Measurements from ENCODE around the gene LAMA3. TPM values are rescaled to one million over a fixed set of nuclear protein-coding genes. Genes with fewer than 3 reads are reported as not detected.

The LAMA3 gene
- polyA plus RNA-seq, 1 of the 3 experiments (the other 2 are of a cell fraction): 3.5 TPM

DNA sequence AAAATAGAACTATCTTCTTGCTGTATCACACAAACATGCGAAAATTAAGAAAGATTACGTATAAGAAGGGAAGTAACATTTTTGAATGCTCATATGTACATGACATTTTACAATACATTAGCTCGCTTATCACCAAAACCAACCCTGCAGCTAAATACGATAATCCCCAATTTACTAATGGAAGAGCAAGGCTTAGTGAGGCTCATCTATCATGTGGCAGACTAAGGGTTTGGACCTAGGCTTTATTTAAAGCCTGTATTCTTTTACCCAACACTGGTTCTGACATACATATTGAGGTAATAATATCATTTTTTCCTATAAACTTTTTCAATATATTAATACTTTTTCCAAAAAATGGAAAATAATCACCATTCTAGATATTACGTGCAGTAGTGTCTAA lies 208.5 kb downstream of the LAMA3 start:
- Histone ChIP-seq H3K9me2 (no peaks in the 10 kb centered on the region), H3K27me3 (ENCODE audit: insufficient read depth) (no peaks in the 10 kb centered on the region), H3K36me3 (replicated peaks in 1 of 2; ENCODE audit: control insufficient read depth in 1 of 2, insufficient read depth in 2 of 2, low read length in 1 of 2) (no peaks in the 10 kb centered on the region), H3K9me3 (no peaks in the 10 kb centered on the region), H3K4me1 (ENCODE audit: control insufficient read depth in 1 of 2, insufficient read depth in 2 of 2, low read depth in 1 of 2, low read length in 1 of 2) (no peaks in the 10 kb centered on the region; a peak in 1 of 4 replicates), H3K79me2 (ENCODE audit: insufficient read depth) (no peaks in the 10 kb centered on the region), H4K20me1 (ENCODE audit: insufficient read depth) (no peaks in the 10 kb centered on the region), H2AFZ (ENCODE audit: low read depth) (no peak overlapping the region), H3K27ac (ENCODE audit: low read depth in 2 of 2, low read length in 1 of 2) (no peak overlapping the region), H3K9ac (no peak overlapping the region), H3F3A (replicated peaks; ENCODE audit: insufficient read depth) (peaks cover under 1% of the 10 kb centered on the region), H3K4me3 (ENCODE audit: low read depth in 2 of 2, low read length in 1 of 2) (no peak overlapping the region), H3K4me2 (no peak overlapping the region)
- ChIA-PET CTCF (interaction anchor here (0.6 kb wide), 1 partner anchor 21 kb away, joined by 3 read pairs; no protein-coding TSS in a partner anchor), POLR2A (no interaction called here)
- 77% methylated on average over 5 of the region's 5 CpGs for WGBS (ENCODE audit: low lambda C conversion rate)
- TF ChIP-seq TCF12 (IDR thresholded peaks at IDR 0.05) (no peak), NRF1 (IDR thresholded peaks at IDR 0.05; ENCODE audit: low read depth, low read length) (no peak), GATA2 (CRISPR knock-in tag; IDR thresholded peaks at IDR 0.05) (no peak), EP300 (IDR thresholded peaks at IDR 0.05; ENCODE audit: borderline replicate concordance in 1 of 2, low read depth in 1 of 2, low read length in 1 of 2) (no peak), RCOR1 (IDR thresholded peaks at IDR 0.05; ENCODE audit: low read length) (no peak), TAF1 (IDR thresholded peaks at IDR 0.05; ENCODE audit: borderline replicate concordance, low read depth, low read length) (no peak), SIN3A (IDR thresholded peaks at IDR 0.05; ENCODE audit: borderline replicate concordance, low read depth, low read length) (no peak), FOSL2 (IDR thresholded peaks at IDR 0.05; ENCODE audit: borderline replicate concordance, low read depth) (no peak), MXI1 (IDR thresholded peaks at IDR 0.05; ENCODE audit: low read depth, low read length) (no peak), RFX5 (IDR thresholded peaks at IDR 0.05; ENCODE audit: low read length) (no peak)
- TF ChIP-seq, protein P1, sequence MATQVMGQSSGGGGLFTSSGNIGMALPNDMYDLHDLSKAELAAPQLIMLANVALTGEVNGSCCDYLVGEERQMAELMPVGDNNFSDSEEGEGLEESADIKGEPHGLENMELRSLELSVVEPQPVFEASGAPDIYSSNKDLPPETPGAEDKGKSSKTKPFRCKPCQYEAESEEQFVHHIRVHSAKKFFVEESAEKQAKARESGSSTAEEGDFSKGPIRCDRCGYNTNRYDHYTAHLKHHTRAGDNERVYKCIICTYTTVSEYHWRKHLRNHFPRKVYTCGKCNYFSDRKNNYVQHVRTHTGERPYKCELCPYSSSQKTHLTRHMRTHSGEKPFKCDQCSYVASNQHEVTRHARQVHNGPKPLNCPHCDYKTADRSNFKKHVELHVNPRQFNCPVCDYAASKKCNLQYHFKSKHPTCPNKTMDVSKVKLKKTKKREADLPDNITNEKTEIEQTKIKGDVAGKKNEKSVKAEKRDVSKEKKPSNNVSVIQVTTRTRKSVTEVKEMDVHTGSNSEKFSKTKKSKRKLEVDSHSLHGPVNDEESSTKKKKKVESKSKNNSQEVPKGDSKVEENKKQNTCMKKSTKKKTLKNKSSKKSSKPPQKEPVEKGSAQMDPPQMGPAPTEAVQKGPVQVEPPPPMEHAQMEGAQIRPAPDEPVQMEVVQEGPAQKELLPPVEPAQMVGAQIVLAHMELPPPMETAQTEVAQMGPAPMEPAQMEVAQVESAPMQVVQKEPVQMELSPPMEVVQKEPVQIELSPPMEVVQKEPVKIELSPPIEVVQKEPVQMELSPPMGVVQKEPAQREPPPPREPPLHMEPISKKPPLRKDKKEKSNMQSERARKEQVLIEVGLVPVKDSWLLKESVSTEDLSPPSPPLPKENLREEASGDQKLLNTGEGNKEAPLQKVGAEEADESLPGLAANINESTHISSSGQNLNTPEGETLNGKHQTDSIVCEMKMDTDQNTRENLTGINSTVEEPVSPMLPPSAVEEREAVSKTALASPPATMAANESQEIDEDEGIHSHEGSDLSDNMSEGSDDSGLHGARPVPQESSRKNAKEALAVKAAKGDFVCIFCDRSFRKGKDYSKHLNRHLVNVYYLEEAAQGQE (IDR thresholded peaks at IDR 0.05; ENCODE audit: low read depth, low read length): no peak
- TF ChIP-seq, protein P2, sequence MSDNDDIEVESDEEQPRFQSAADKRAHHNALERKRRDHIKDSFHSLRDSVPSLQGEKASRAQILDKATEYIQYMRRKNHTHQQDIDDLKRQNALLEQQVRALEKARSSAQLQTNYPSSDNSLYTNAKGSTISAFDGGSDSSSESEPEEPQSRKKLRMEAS (IDR thresholded peaks at IDR 0.05; ENCODE audit: low read depth): no peak
- no peak for DNase-seq

DNA sequence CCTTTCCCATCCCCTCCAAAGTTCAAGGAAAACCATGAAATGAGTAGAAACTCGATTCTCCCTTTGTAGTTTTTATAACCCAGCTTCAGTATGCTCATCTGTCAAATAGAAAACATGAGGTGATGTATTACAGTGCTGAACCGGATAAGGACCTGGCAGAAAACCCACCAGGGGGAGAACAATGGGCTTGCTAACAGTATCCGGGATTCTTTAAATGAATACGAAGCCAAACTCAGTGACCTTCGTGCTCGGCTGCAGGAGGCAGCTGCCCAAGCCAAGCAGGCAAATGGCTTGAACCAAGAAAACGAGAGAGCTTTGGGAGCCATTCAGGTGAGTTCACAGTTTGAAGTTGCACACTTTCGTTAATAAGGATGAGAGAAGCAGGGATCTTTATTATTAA lies 211.7 kb downstream of the LAMA3 start:
- Histone ChIP-seq H3K4me1 (ENCODE audit: control insufficient read depth in 1 of 2, insufficient read depth in 2 of 2, low read depth in 1 of 2, low read length in 1 of 2) (no peaks in the 10 kb centered on the region; a peak in 1 of 4 replicates), H3K9me2 (no peaks in the 10 kb centered on the region), H3K27ac (ENCODE audit: low read depth in 2 of 2, low read length in 1 of 2) (no peak overlapping the region), H3K4me3 (ENCODE audit: low read depth in 2 of 2, low read length in 1 of 2) (no peak overlapping the region), H3K9ac (no peak overlapping the region), H3K36me3 (replicated peaks in 1 of 2; ENCODE audit: control insufficient read depth in 1 of 2, insufficient read depth in 2 of 2, low read length in 1 of 2) (no peaks in the 10 kb centered on the region), H4K20me1 (ENCODE audit: insufficient read depth) (no peaks in the 10 kb centered on the region), H3K4me2 (no peak overlapping the region), H3K79me2 (ENCODE audit: insufficient read depth) (no peaks in the 10 kb centered on the region), H2AFZ (ENCODE audit: low read depth) (no peak overlapping the region), H3F3A (replicated peaks; ENCODE audit: insufficient read depth) (peaks cover 3% of the 10 kb centered on the region), H3K27me3 (ENCODE audit: insufficient read depth) (no peaks in the 10 kb centered on the region), H3K9me3 (no peaks in the 10 kb centered on the region)
- 90% methylated on average over 8 of the region's 8 CpGs for WGBS (ENCODE audit: low lambda C conversion rate)
- ChIA-PET CTCF (interaction anchor here (1.3 kb wide), 2 partner anchors 9 to 17 kb away, joined by 3 to 11 read pairs; no protein-coding TSS in a partner anchor), POLR2A (no interaction called here)
- DNase-seq: no peak
- TF ChIP-seq TAF1 (IDR thresholded peaks at IDR 0.05; ENCODE audit: borderline replicate concordance, low read depth, low read length) (no peak), YY1 (IDR thresholded peaks at IDR 0.05; ENCODE audit: low read depth) (no peak), ELF1 (IDR thresholded peaks at IDR 0.05) (no peak), EP300 (IDR thresholded peaks at IDR 0.05; ENCODE audit: borderline replicate concordance in 1 of 2, low read depth in 1 of 2, low read length in 1 of 2) (no peak), RXRA (IDR thresholded peaks at IDR 0.05; ENCODE audit: borderline replicate concordance, low read depth) (no peak), FOSL2 (IDR thresholded peaks at IDR 0.05; ENCODE audit: borderline replicate concordance, low read depth) (no peak), FOXM1 (IDR thresholded peaks at IDR 0.05; ENCODE audit: low read depth) (no peak), SIN3A (IDR thresholded peaks at IDR 0.05; ENCODE audit: borderline replicate concordance, low read depth, low read length) (no peak), RAD21 (IDR thresholded peaks at IDR 0.05; ENCODE audit: low read length) (no peak), GABPA (IDR thresholded peaks at IDR 0.05; ENCODE audit: low read depth) (no peak), NRF1 (IDR thresholded peaks at IDR 0.05; ENCODE audit: low read depth, low read length) (no peak)
- TF ChIP-seq, protein P3, sequence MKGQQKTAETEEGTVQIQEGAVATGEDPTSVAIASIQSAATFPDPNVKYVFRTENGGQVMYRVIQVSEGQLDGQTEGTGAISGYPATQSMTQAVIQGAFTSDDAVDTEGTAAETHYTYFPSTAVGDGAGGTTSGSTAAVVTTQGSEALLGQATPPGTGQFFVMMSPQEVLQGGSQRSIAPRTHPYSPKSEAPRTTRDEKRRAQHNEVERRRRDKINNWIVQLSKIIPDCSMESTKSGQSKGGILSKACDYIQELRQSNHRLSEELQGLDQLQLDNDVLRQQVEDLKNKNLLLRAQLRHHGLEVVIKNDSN (IDR thresholded peaks at IDR 0.05; ENCODE audit: borderline replicate concordance, low read depth): no peak
- TF ChIP-seq, protein P4, sequence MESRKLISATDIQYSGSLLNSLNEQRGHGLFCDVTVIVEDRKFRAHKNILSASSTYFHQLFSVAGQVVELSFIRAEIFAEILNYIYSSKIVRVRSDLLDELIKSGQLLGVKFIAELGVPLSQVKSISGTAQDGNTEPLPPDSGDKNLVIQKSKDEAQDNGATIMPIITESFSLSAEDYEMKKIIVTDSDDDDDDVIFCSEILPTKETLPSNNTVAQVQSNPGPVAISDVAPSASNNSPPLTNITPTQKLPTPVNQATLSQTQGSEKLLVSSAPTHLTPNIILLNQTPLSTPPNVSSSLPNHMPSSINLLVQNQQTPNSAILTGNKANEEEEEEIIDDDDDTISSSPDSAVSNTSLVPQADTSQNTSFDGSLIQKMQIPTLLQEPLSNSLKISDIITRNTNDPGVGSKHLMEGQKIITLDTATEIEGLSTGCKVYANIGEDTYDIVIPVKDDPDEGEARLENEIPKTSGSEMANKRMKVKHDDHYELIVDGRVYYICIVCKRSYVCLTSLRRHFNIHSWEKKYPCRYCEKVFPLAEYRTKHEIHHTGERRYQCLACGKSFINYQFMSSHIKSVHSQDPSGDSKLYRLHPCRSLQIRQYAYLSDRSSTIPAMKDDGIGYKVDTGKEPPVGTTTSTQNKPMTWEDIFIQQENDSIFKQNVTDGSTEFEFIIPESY (IDR thresholded peaks at IDR 0.05; ENCODE audit: borderline replicate concordance, low read depth): no peak
- TF ChIP-seq, protein P5, sequence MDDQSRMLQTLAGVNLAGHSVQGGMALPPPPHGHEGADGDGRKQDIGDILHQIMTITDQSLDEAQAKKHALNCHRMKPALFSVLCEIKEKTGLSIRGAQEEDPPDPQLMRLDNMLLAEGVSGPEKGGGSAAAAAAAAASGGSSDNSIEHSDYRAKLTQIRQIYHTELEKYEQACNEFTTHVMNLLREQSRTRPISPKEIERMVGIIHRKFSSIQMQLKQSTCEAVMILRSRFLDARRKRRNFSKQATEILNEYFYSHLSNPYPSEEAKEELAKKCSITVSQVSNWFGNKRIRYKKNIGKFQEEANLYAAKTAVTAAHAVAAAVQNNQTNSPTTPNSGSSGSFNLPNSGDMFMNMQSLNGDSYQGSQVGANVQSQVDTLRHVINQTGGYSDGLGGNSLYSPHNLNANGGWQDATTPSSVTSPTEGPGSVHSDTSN (IDR thresholded peaks at IDR 0.05): no peak

All from SK-N-SH (cell line).